ENCODE results near the gene SLC17A3. TPM values are rescaled to one million over a fixed set of nuclear protein-coding genes. Genes with fewer than 3 reads are reported as not detected.

SLC17A3 gene
- polyA plus RNA-seq, 1 experiment, result 0.04 TPM

DNA sequence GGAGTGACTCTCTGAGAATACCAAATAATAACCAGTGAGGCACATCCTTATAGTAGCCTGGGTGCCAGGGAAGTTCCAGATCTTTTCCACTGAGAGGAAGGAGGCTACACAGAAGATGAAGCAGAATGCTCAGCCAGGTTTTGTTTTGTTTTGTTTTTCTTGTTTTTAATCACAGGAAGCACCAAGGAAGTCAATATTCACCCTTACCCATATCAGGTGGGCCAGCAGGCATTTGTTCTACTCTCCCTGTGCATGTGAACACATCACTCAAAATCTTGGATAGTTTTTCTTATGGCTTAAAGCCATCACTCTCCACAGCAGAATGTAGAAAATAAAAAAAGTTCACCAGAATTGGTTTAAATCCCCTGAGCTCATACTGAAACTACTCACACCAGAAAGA lies 52.7 kb downstream of the SLC17A3 start:
- Histone ChIP-seq H3K27me3 (ENCODE audit: control insufficient read depth, insufficient read depth, low read length) (no peaks in the 10 kb centered on the region), H3K27ac (ENCODE audit: low read depth, low read length) (no peak overlapping the region), H3K9me3 (ENCODE audit: control insufficient read depth, insufficient read depth, low read length) (no peaks in the 10 kb centered on the region), H3K4me3 (ENCODE audit: low read depth, low read length) (no peak overlapping the region)
- TF ChIP-seq, protein P1, sequence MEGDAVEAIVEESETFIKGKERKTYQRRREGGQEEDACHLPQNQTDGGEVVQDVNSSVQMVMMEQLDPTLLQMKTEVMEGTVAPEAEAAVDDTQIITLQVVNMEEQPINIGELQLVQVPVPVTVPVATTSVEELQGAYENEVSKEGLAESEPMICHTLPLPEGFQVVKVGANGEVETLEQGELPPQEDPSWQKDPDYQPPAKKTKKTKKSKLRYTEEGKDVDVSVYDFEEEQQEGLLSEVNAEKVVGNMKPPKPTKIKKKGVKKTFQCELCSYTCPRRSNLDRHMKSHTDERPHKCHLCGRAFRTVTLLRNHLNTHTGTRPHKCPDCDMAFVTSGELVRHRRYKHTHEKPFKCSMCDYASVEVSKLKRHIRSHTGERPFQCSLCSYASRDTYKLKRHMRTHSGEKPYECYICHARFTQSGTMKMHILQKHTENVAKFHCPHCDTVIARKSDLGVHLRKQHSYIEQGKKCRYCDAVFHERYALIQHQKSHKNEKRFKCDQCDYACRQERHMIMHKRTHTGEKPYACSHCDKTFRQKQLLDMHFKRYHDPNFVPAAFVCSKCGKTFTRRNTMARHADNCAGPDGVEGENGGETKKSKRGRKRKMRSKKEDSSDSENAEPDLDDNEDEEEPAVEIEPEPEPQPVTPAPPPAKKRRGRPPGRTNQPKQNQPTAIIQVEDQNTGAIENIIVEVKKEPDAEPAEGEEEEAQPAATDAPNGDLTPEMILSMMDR (IDR thresholded peaks at IDR 0.05; ENCODE audit: low read depth, low read length), result no peak
- no peak for DNase-seq (ENCODE audit: low read depth, low spot score)
- ChIA-PET POLR2A (no interaction called here), CTCF (no interaction called here)

DNA sequence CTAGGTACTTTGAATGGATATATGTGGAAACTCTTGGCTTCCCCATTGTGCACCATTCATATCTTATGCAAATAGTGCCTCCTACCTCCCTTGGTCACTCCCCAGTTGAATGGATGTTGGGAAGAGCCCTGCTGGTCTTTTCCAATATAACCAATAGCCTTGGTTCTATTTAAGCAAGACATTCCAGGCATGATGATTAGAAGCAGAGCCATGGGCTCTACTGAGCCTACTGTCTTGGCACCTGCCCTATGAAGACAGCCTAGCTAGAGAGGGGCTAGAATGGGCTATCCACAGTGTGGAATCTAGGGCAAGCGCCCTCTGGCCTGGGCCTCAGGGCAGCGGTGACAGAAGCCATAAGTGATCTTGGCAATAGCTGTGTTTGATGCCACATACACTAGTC lies 57.8 kb downstream of the SLC17A3 start:
- ChIA-PET CTCF (no interaction called here), POLR2A (no interaction called here)
- DNase-seq (ENCODE audit: low read depth, low spot score), result no peak
- Histone ChIP-seq H3K27me3 (ENCODE audit: control insufficient read depth, insufficient read depth, low read length) (no peaks in the 10 kb centered on the region), H3K27ac (ENCODE audit: low read depth, low read length) (no peak overlapping the region), H3K4me3 (ENCODE audit: low read depth, low read length) (no peak overlapping the region), H3K9me3 (ENCODE audit: control insufficient read depth, insufficient read depth, low read length) (no peaks in the 10 kb centered on the region)
- TF ChIP-seq, protein P1 (IDR thresholded peaks at IDR 0.05; ENCODE audit: low read depth, low read length), result no peak

DNA sequence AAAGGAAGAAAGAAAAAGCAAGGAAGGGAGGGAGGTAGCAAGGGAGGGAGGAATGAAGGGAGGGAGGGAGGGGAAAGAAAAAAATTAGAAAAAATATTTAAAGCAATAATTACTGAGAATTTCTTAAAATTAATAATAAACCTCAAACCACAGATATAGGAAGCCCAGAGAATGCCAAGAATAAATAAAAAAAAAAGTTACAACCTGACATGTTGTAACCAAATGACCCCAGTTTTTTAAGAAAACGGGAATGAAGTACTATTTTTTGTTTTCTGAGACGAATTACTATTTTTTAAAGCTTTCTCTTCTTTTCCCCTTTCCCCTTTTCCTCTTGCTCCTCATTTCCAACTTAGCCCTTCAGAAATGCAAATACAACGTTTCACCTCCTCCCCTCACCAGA lies 58.8 kb downstream of the SLC17A3 start:
- Histone ChIP-seq H3K27me3 (ENCODE audit: control insufficient read depth, insufficient read depth, low read length) (no peaks in the 10 kb centered on the region), H3K9me3 (ENCODE audit: control insufficient read depth, insufficient read depth, low read length) (no peaks in the 10 kb centered on the region), H3K27ac (ENCODE audit: low read depth, low read length) (no peak overlapping the region), H3K4me3 (ENCODE audit: low read depth, low read length) (no peak overlapping the region)
- no peak for DNase-seq (ENCODE audit: low read depth, low spot score)
- ChIA-PET POLR2A (no interaction called here), CTCF (no interaction called here)
- TF ChIP-seq, protein P1 (IDR thresholded peaks at IDR 0.05; ENCODE audit: low read depth, low read length), result no peak

DNA sequence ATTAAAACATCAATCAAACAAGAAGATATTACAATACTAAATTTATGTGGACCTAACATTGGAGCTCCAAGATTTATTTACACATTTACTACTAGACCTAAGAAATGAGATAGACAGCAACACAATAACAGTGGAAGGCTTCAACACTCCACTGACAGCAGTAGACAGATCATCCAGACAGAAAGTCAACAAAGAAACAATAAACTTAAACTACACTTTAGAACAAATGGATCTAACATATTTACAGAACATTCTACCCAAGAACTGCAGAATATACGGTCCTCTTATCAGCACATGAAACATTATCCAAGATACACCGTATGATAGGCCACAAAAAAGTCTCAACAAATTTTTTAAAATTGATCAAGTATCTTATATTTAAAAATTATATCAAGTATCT lies 69.2 kb downstream of the SLC17A3 start:
- no peaks in the 10 kb centered on the region for H3K9me3 ChIP-seq (ENCODE audit: control insufficient read depth, insufficient read depth, low read length)
- TF ChIP-seq, protein P1 (IDR thresholded peaks at IDR 0.05; ENCODE audit: low read depth, low read length), result no peak
- POLR2A ChIA-PET, result no interaction called here
- no peak for DNase-seq (ENCODE audit: low read depth, low spot score)
- no peak overlapping the region for H3K27ac ChIP-seq (ENCODE audit: low read depth, low read length)
- no peak overlapping the region for H3K4me3 ChIP-seq (ENCODE audit: low read depth, low read length)
- H3K27me3 ChIP-seq (ENCODE audit: control insufficient read depth, insufficient read depth, low read length), result no peaks in the 10 kb centered on the region
- CTCF ChIA-PET, result no interaction called here

DNA sequence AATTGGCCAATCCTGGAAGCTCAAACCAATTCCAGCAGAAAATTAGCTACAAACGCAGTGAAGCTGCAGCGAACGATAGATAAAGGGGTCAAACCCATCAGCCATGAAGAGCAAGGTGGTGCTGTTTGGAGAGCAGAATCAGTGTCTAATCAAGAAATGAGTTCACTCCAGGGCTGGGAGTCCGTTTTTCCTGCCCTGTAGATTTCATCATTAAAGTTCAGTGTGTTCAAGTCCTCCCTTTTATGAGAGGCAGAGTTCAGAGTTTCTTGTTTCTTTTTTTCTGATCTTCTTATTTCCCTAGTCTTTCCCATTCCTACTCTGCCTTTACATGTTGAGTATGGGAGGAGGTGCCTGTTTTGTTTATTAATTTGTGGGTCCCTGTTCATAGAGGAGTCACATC lies 72.6 kb downstream of the SLC17A3 start:
- CTCF ChIA-PET, result interaction anchor here (1.0 kb wide), 1 partner anchor 191 kb away, joined by 5 read pairs; no protein-coding TSS in a partner anchor
- TF ChIP-seq, protein P1 (IDR thresholded peaks at IDR 0.05; ENCODE audit: low read depth, low read length), result no peak
- Histone ChIP-seq H3K27ac (ENCODE audit: low read depth, low read length) (no peak overlapping the region), H3K9me3 (ENCODE audit: control insufficient read depth, insufficient read depth, low read length) (no peaks in the 10 kb centered on the region), H3K27me3 (ENCODE audit: control insufficient read depth, insufficient read depth, low read length) (no peaks in the 10 kb centered on the region), H3K4me3 (ENCODE audit: low read depth, low read length) (no peak overlapping the region)
- POLR2A ChIA-PET, result no interaction called here
- DNase-seq (ENCODE audit: low read depth, low spot score), result no peak

Other genes starting within 250 kb of the SLC17A3 start
- not detected in 2 replicates for gene SCGN, start 222.0 kb downstream of the SLC17A3 start, polyA plus RNA-seq (2011; rRNA removed)
- gene SLC17A4, start 119.5 kb downstream of the SLC17A3 start, polyA plus RNA-seq (2011; rRNA removed), result not detected in 2 replicates
- not detected in 2 replicates for gene SLC17A1, start 42.2 kb downstream of the SLC17A3 start, polyA plus RNA-seq (2011; rRNA removed)
- gene SLC17A2, start 56.4 kb upstream of the SLC17A3 start, polyA plus RNA-seq (2011; rRNA removed), result not detected in 2 replicates
- 8.2 and 9.1 TPM in 2 replicates for gene TRIM38, start 88.6 kb upstream of the SLC17A3 start, polyA plus RNA-seq (2011; rRNA removed)
- 19.5 and 21.4 TPM in 2 replicates for gene HFE, start 213.2 kb upstream of the SLC17A3 start, polyA plus RNA-seq (2011; rRNA removed)